K562 (cell line): ENCODE results near the gene TMEM147. TPM values are rescaled to one million over a fixed set of nuclear protein-coding genes. Genes with fewer than 3 reads are reported as not detected.

Source experiments
- CREM ChIP-seq: IDR thresholded peaks from 2 replicates; pipeline ENCODE4 v1.6.1; 2014; ENCODE audit warnings: antibody characterized with exemption, low read depth
- CTCFL ChIP-seq: IDR thresholded peaks from 2 replicates; pipeline ENCODE4 v1.6.1; 2011; ENCODE audit warnings: borderline replicate concordance, low read depth, mild to moderate bottlenecking, moderate library complexity, low read length; ENCODE audit not compliant: insufficient read depth, poor library complexity, severe bottlenecking
- HINFP ChIP-seq: fragments of 450-650 bp; conservative IDR thresholded peaks from 2 replicates; pipeline ENCODE4 v1.6.1; 2016; ENCODE audit warnings: missing genetic modification characterization, low read depth, mild to moderate bottlenecking, control low read depth, missing compliant biosample characterization
- REST ChIP-seq, 2 experiments: fragments of 450-650 bp; formaldehyde crosslinking in 1 of 2; IDR thresholded peaks; 2 replicates each; pipeline versions ENCODE4 v1.4.0 to v1.6.1; 2014 to 2020; ENCODE audit warnings: mild to moderate bottlenecking in 2 of 2, borderline replicate concordance in 1 of 2, low read depth in 1 of 2
- ZNF407 ChIP-seq: fragments of 450-650 bp; IDR thresholded peaks from 2 replicates; pipeline ENCODE4 v1.6.1; 2016; ENCODE audit warnings: low read depth
- polyA plus RNA-seq, 8 experiments: library from polyadenylated mRNA; depleted of rRNA in 4 of 8; stranded (reverse) in 5 of 8; unstranded in 3 of 8; fragments of >200 nt; fragmentation: Nextera tagmentation in 2 of 8; fragmentation: Illumina TruSeq in 1 of 8; extraction: Ambion mirVana in 2 of 8; extraction: Trizol in 1 of 8; gene quantifications; 2 replicates each; pipeline versions ENCODE4 v1.2.1 to v1.2.3, GENCODE V29; 2011 to 2014; ENCODE audit warnings: inconsistent platforms in 1 of 8, missing spikeins in 1 of 8
- total RNA-seq, 7 experiments: library from RNA; depleted of rRNA in 6 of 7; stranded (reverse); fragments of >200 nt in 6 of 7; fragmentation: Illumina TruSeq in 2 of 7; extraction: Trizol in 2 of 7; gene quantifications; 2 replicates each; pipeline versions ENCODE4 v1.2.1 to v1.2.3, GENCODE V29; 2011 to 2021; ENCODE audit warnings: low replicate concordance in 1 of 7

Gene TMEM147
- total and polyA plus RNA-seq, 9 of the 15 experiments (the other 6 are each of a cell fraction or from before 2014, with no cell fraction given): 73.8 to 194 (median 142) TPM

GRCh38 chr19:35549174-35549788 lies 3.9 kb downstream of the TMEM147 start (continued):
- TF ChIP-seq ZNF407 (peak; percentile 44; the same call in 1 of the 2 replicates), CREM (no peak), CTCFL (peak; percentile 44), REST (IDR thresholded peaks at IDR 0.05; ENCODE audit: borderline replicate concordance) (peak; percentile 53; the same call in 1 of the 2 replicates), REST (CRISPR knock-in tag; IDR thresholded peaks at IDR 0.05; ENCODE audit: low read depth) (no peak), HINFP (tag) (no peak)
